ENCODE results near the gene C21orf91.
"Not testable (repeated sequence)": the region's sequence is repeated elsewhere in the genome, so short reads cannot be mapped to it uniquely, and the experiment has no call there.

The C21orf91 gene

DNA sequence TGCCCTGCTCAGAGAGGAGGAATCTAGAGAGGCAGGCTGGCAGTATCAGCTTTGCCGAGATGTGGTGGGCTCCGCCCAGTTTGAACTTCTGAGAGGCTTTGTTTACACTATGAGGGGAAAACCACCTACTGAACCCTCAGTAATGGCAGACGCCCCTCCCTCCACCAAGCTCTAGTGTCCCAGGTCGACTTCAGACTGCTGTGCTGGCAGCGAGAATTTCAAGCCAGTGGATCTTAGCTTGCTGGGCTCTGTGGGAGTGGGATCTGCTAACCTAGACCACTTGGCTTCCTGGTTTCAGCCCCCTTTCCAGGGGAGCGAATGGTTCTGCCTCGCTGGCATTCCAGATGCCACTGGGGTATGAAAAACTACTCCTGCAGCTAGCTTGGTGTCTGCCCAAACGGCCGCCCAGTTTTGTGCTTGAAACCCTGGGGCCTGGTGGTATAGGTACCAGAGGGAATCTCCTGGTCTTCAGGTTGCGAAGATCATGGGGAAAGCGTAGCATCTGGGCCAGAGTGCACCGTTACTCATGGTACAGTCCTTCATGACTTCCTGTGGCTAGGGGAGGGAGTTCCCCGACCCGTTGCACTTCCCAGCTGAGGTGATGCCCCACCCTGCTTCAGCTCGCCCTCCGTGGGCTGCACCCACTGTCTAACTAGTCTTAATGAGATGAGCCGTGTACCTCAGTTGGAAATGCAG, 43.6 kb downstream of the C21orf91 start:
- DNase-seq = no peak

DNA sequence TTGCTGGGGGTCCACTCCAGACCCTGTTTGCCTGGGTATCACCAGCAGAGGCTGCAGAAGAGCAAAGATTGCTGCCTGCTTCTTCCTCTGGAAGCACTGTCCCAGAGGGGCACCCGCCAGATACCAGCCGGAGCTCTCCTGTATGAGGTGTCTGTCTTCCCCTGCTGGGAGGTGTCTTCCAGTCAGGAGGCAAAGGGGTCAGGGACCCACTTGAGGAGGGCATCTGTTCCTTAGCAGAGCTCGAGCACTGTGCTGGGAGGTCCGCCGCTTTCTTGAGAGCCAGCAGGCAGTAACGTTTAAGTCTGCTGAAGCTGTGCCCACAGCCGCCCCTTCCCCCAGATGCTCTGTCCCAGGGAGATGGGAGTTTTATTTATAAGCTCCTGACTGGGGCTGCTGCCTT, 44.1 kb downstream of the C21orf91 start:
- DNase-seq = not testable (repeated sequence)

DNA sequence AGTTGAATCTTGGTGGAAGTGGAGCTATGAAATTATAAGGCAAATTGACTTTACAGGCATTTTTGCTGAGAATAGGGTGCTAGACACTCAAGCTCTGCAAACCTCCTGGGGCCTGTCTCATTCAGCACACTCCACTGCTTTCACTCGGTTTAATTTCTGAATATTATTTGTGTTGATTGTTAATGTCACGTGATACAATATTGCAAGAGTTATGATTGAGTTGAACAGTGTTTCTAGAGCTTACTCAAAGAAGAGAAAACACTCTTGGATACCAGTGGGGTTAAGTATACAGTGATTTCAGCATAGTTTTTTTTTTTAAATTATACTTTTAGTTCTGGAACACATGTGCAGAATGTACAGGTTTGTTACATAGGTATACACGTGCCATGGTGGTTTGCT, 49.7 kb downstream of the C21orf91 start:
- no peak for DNase-seq

DNA sequence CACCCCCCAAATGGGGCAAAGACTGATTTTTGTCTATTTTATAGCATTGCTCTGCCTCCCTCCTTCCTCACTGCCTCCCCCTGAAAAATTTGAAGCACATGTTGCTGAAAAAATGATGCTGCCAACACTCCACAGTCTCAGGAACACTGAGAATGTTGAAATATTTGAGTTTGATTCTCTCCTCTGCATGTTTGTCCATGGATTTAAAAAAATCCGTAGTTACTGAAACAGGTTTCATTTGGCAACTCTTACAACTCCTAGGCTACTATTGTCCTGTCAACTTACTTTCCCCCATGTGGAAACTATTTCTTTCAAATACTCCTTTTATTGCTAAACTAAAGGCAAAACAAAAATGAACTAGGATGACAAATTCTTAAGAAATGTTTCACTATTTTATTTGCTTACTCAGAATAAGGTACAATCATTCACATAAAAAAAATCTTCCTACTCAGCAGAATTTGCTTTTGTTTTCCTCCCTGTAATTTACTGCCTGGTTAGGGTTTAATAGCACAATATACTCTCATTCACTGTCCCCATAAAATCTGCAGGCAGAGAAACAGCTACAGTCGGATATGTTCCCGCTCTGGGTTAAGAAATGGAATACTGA, 50.2 kb downstream of the C21orf91 start:
- DNase-seq = no peak

DNA sequence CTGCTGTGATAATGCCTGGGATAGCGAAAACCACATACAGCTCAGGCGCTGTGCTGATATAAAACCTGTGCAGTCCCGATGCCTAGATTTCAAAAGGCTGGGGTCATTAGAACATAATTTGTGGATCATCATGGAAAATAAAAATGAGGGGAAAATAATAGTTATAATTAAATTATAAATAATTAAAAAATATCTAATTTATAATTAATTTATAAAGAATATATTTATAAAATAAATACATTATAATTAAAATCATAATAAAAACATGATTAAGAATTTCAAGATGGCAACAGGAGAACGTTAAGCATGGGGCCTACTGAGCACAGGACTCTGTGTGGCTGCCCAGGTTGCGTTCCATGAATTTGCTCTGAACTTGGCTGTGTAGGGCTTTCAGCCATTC, 53.9 kb downstream of the C21orf91 start:
- DNase-seq = no peak

DNA sequence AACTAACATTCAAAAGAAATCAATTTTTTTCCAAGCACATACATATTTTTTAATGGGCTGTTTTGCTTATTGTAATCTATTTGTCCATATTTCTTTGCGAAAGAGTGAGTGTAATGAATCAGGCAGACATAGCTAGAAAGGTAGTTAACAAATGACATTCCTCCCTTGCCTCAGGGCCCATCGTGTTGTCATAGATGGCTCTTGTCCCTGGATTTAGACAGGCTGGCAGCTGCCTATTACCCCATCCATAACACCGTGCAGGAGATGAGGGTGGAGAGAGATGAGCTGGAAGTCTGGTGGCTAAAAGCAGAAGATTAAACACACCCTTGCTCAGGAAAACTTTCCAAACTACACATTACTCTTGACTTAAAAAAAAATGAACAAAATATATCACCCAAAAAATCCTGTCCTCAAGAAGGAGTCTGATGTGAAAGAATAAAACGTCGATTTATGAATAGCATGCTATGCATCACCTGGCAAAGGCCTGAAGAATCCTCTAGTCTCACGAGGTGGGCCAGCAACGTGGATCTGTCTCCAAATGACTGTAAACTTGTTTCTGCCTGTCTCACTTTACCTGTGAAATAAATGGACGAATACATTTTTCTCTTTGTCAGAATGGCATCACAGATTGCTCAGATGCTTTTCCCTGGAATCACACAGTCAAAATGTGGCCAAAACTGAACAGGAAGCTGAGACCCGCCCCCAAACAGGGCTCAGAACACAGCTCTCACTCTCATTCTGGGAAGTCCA, 55.7 kb downstream of the C21orf91 start:
- no peak for DNase-seq

DNA sequence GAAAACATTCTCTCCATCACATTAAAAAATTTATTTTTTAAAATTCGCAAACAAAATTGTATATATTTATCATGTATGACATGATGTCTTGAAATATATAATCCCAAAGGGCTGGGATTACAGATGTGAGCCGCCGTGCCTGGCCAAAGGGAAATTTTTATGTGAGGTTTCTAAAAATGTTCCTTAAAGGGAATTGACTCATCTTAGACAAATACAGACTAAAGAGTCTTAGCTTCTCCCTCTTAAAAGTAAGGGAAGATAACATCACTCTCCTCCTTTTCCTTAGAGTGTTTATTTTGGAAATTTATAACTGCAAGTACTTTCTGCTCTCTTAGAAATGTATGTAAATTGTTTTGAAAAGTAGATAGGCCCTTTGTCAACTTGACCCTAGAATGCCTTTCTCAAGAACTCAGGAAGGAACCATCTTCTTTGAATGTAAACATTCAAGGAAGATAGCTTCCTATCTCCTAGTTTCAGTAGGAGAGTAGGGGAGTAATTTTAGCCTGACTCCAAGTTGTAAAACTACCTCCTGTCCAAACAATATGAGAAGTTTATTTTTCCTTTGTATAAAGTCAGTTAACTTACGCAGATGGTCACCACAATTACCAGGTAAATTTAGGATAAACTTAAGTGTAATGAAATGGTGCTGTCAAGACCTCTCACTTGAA, 59.5 kb downstream of the C21orf91 start:
- no peak for DNase-seq

DNA sequence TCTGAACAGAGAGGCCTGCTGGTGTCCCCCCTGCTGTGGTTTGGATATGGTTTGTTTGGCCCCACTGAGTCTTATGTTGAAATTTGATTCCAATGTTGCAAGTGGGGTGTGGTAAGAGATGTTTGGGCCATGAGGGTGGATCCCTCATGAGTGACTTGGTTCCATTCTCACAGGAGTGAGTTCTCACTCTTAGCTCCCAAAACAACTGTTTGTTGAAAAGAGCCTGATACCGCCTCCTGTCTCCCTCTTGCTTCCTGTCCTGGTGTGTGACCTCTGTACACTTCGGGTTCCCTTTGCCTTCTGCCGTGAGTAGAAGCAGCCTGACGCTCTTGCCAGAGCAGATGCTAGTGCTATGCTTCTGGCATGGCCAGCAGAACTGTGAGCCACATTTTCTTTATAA, 60.5 kb downstream of the C21orf91 start:
- DNase-seq = no peak

DNA sequence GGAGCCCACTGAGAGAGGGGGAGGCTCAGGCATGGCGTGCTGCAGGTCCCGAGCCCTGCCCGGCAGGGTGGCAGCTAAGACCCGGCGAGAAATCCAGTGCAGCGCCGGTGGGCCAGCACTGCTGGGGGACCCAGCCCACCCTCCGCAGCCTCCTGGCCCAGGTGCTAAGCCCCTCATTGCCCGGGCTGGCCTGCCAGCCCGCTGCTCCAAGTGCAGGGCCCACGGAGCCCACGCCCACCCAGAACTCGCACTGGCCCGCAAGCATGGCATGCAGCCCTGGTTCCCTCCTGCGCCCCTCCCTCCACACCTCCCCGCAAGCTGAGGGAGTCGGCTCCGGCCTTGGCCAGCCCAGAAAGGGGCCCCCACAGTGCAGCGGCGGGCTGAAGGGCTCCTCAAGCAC, 61.5 kb downstream of the C21orf91 start:
- no peak for DNase-seq

DNA sequence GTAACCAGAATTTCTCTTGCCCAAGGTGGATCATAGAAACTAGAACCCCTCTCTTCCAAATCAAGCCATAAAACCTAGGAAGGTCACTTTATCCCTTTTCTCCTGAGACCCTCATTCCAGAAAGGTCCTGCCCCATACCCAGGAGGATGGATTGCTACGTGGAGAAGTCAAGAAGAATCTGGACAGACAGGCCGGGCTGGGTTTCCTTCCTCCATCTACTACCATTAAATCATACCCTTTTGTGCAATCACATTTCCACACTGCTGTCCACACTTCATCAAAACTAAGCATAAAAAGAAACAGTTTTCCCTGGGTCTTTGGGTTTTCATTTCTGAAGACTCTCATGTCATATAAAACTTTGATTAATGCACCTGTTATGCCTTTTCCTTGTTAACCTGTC, 65.4 kb downstream of the C21orf91 start:
- DNase-seq = no peak

DNA sequence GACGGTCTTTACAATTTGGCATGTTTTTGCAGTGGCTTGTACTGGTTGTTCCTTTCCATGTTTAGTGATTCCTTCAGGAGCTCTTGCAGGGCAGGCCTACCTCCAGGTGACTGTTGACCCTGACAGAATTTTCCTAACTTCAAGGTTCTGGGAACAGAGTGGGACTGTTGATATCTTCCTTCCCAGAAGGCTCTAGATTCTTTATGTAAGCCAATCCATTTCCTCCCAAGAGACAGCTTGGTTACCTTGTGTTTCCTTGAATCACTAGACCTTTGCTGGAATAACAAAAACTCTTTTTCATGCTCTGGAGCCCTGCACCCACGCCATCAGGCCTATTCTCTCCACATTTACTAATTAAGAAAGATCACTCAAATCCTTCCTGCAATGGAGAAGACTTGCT, 67.0 kb downstream of the C21orf91 start:
- no peak for DNase-seq

DNA sequence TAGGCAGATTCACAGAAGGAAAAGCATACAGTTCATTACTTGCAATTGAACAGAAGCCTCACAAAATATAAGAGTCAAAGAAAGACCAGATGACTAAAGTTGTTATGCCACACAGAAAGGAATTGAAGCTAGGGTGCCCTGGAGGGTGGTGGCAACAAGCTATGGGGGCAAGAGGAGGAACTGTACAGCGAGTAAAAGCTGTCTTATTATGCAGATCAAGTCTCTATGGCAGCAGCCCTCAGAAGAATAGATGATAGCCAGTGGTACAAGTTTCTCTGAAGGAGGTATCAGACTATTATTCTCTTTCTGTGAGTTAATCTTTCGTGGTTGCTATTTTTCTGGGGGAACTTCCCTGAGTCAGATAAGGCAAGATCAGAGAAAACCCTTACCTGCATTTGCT, 72.2 kb downstream of the C21orf91 start:
- no peak for DNase-seq

DNA sequence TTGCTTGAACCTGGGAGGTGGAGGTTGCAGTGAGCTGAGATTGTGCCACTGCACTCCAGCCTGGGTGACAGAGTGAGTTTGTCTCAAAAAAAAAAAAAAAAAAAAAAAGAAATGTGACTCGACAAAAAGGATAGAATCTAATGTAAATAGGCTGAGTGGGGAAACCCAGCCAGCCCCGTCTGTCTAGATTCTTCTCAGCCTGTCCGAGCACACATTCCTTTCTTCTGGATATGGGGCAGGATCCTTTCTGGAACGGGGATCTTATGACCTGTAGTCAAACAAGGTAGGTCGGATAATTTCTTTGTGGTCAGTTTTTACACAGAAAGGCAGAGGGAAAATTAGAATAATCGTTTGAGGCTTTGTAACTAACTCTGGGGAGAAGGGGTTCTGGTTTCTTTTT, 74.1 kb downstream of the C21orf91 start:
- DNase-seq = no peak

DNA sequence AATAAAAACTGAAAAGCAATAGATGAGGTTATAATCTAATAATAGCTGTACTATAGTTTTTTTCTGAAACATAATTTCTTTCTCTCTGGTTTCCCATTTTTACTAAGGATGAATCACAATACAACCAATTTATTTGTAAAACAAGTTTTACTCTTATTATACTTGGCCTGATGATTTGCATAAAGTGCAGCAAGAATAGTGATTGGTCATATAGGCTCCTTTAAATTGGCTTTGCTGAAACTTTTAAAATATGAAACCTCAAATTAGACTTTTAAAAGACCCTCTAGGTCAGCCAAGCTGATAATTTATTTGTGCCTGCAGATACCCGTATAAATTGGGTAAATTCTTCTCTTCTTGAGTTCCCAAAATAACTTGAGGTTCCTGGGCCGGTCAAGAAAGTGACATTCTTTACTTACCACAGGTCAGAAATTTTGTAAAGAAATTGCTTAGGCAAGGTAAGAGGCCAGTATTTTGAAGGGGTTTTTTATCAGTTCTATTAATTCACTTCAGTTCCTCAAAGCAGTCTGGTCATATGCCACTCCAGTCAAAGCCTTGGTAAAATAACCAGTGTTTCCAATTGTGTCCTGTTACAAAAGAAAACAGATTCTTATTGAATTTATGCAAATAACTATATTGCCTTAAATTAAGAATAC, 76.1 kb downstream of the C21orf91 start:
- no peak for DNase-seq

DNA sequence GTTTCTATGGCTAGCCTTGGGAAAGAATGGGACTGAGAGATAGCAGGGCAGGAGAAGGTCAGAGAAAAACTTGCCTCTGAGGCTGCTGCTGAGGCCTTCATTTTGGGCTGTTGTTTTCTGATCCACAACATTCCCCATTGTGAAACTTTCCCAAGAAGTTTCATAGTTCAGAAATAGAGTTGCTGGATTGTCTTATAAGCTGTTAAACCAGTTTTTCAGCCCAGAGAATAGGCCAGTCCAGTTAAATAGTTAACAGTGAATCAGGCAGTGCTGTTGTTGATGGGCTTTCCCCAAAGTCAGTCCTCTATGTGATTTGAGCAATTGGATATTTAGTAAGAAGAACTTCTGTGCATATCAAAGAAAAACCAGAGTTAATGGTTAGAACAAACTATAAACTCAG, 77.0 kb downstream of the C21orf91 start:
- DNase-seq = no peak

Measured in SIG-M5 (cell line).